Neuronal stem cell (in vitro differentiated cells): ENCODE results near the gene ATIC.

ENCODE experiments used
- DNase-seq: peaks from one replicate; pipeline ENCODE4 v3.0.0-alpha.2; 2013; ENCODE audit warnings: low spot score
- H2AFZ ChIP-seq: one replicate; pipeline ENCODE4 v1.6.1; 2013; ENCODE audit warnings: mild to moderate bottlenecking, low read length, inconsistent platforms
- H2AK5ac ChIP-seq: 2 replicates; pipeline ENCODE4 v1.6.1; 2013; ENCODE audit warnings: low read depth, mild to moderate bottlenecking, inconsistent platforms, low read length, moderate library complexity, mixed read lengths
- H2BK120ac ChIP-seq: 2 replicates; pipeline ENCODE4 v1.6.1; 2013; ENCODE audit warnings: low read depth, mild to moderate bottlenecking, inconsistent platforms, low read length, moderate library complexity, mixed read lengths
- H2BK12ac ChIP-seq: one replicate; pipeline ENCODE4 v1.6.1; 2013; ENCODE audit warnings: low read length, inconsistent platforms
- H2BK15ac ChIP-seq: 2 replicates; pipeline ENCODE4 v1.6.1; 2013; ENCODE audit warnings: mild to moderate bottlenecking, low read length, inconsistent platforms, mixed read lengths
- H2BK5ac ChIP-seq: one replicate; pipeline ENCODE4 v1.6.1; 2013; ENCODE audit warnings: inconsistent platforms, mild to moderate bottlenecking, low read length, moderate library complexity
- H3K14ac ChIP-seq: one replicate; pipeline ENCODE4 v1.6.1; 2013; ENCODE audit warnings: low read length, inconsistent platforms
- H3K18ac ChIP-seq: 2 replicates; pipeline ENCODE4 v1.6.1; 2013; ENCODE audit warnings: low read length, inconsistent platforms
- H3K23ac ChIP-seq: 2 replicates; pipeline ENCODE4 v1.6.1; 2013; ENCODE audit warnings: low read depth, mild to moderate bottlenecking, mixed read lengths, low read length, inconsistent platforms; ENCODE audit not compliant: poor library complexity
- H3K27ac ChIP-seq: replicated peaks from 3 replicates; pipeline ENCODE4 v1.5.1; 2013; ENCODE audit warnings: low read length, inconsistent platforms
- H3K27me3 ChIP-seq, 3 experiments: 2 replicates each; pipeline ENCODE4 v1.6.1; 2013; ENCODE audit warnings: low read length in 3 of 3, mild to moderate bottlenecking in 2 of 3, inconsistent platforms in 1 of 3, low read depth in 1 of 3, mixed read lengths in 1 of 3, moderate library complexity in 1 of 3; ENCODE audit not compliant: control insufficient read depth in 3 of 3, insufficient read depth in 3 of 3
- H3K36me3 ChIP-seq, 2 donors: replicated peaks in 1 of 2; 2 replicates each; pipeline ENCODE4 v1.6.1; 2013; ENCODE audit warnings: low read length in 2 of 2; ENCODE audit not compliant: control insufficient read depth in 2 of 2, insufficient read depth in 2 of 2
- H3K4ac ChIP-seq: 2 replicates; pipeline ENCODE4 v1.6.1; 2013; ENCODE audit warnings: inconsistent platforms, mild to moderate bottlenecking, low read length, moderate library complexity
- H3K4me1 ChIP-seq, 2 donors: 1 replicate in 1 of 2; 2 replicates in 1 of 2; pipeline ENCODE4 v1.6.1; 2013; ENCODE audit warnings: low read length in 2 of 2, low read depth in 1 of 2; ENCODE audit not compliant: control insufficient read depth in 2 of 2, insufficient read depth in 1 of 2
- H3K4me2 ChIP-seq: one replicate; pipeline ENCODE4 v1.6.1; 2013; ENCODE audit warnings: mild to moderate bottlenecking, low read length, inconsistent platforms; ENCODE audit not compliant: insufficient read depth, poor library complexity, severe bottlenecking
- H3K4me3 ChIP-seq, 2 donors: 2 replicates each; pipeline ENCODE4 v1.5.1; 2013; ENCODE audit warnings: low read length in 2 of 2, mild to moderate bottlenecking in 2 of 2, inconsistent platforms in 1 of 2, moderate library complexity in 1 of 2
- H3K79me1 ChIP-seq: one replicate; pipeline ENCODE4 v1.6.1; 2013; ENCODE audit warnings: low read depth, mild to moderate bottlenecking, inconsistent platforms, low read length, moderate library complexity
- H3K9ac ChIP-seq: one replicate; pipeline ENCODE4 v1.6.1; 2013; ENCODE audit warnings: mild to moderate bottlenecking, low read depth, low read length, inconsistent platforms; ENCODE audit not compliant: poor library complexity
- H3K9me3 ChIP-seq, 2 donors: replicated peaks in 1 of 2; 2 replicates each; pipeline versions ENCODE3 to v1.6.1; 2013; ENCODE audit warnings: low read length in 2 of 2, mild to moderate bottlenecking in 2 of 2, inconsistent platforms in 1 of 2, low read depth in 1 of 2, mixed read lengths in 1 of 2, moderate library complexity in 1 of 2; ENCODE audit not compliant: control insufficient read depth in 2 of 2, insufficient read depth in 1 of 2
- H4K8ac ChIP-seq: one replicate; pipeline ENCODE4 v1.6.1; 2013; ENCODE audit warnings: low read depth, mild to moderate bottlenecking, inconsistent platforms, low read length, moderate library complexity
- H4K91ac ChIP-seq: one replicate; pipeline ENCODE4 v1.6.1; 2013; ENCODE audit warnings: low read length, low read depth, mild to moderate bottlenecking, inconsistent platforms; ENCODE audit not compliant: poor library complexity
- WGBS, 2 donors: extraction: QIAGEN DNeasy Blood & Tissue Kit; methylation state at CpG; one replicate each; pipeline ENCODE4 v1.1.7; 2013; ENCODE audit warnings: missing lambda C conversion rate in 2 of 2, mixed read lengths in 1 of 2; ENCODE audit not compliant: insufficient read length in 2 of 2, insufficient replicate concordance in 1 of 2; ENCODE audit errors: extremely low coverage in 2 of 2; 5-methylcytosine and 5-hydroxymethylcytosine counted together

The ATIC gene

GRCh38 chr2:215274829-215275228 is 37.0 kb upstream of the ATIC start:
- Histone ChIP-seq H4K91ac (no peak overlapping the region), H3K4me1 (peaks cover 0 to 2% of the 10 kb centered on the region in 2 donors), H2BK12ac (no peak overlapping the region), H2AK5ac (no peak overlapping the region), H3K27me3 (no peaks in the 10 kb centered on the region), H2BK15ac (no peak overlapping the region), H3K14ac (no peak overlapping the region), H3K18ac (no peak overlapping the region), H2AFZ (no peak overlapping the region), H2BK120ac (no peak overlapping the region), H4K8ac (no peak overlapping the region), H2BK5ac (no peak overlapping the region), H3K36me3 (no peaks in the 10 kb centered on the region), H3K9me3 (no peaks in the 10 kb centered on the region), H3K4ac (no peak overlapping the region), H3K4me3 (no peak overlapping the region), H3K9ac (no peak overlapping the region), H3K4me2 (no peak overlapping the region), H3K27ac (no peak overlapping the region), H3K23ac (no peak overlapping the region), H3K79me1 (no peaks in the 10 kb centered on the region)
- no peak for DNase-seq
- no CpG with 5 or more reads among the region's 7 CpGs for WGBS, 2 donors

GRCh38 chr2:215275824-215276223 is 36.0 kb upstream of the ATIC start:
- Histone ChIP-seq H2BK12ac (no peak overlapping the region), H3K18ac (no peak overlapping the region), H3K36me3 (no peaks in the 10 kb centered on the region), H3K9ac (no peak overlapping the region), H3K4me3 (no peak overlapping the region), H3K9me3 (no peaks in the 10 kb centered on the region), H4K8ac (no peak overlapping the region), H3K27ac (no peak overlapping the region), H3K4me2 (no peak overlapping the region), H2BK5ac (no peak overlapping the region), H3K4me1 (peaks cover 0 to 2% of the 10 kb centered on the region in 2 donors), H3K4ac (no peak overlapping the region), H3K23ac (no peak overlapping the region), H2BK120ac (no peak overlapping the region), H2AFZ (no peak overlapping the region), H3K27me3 (no peaks in the 10 kb centered on the region), H2AK5ac (no peak overlapping the region), H3K14ac (no peak overlapping the region), H3K79me1 (no peaks in the 10 kb centered on the region), H4K91ac (no peak overlapping the region), H2BK15ac (no peak overlapping the region)
- DNase-seq: no peak
- no CpG with 5 or more reads among the region's 4 CpGs for WGBS, 2 donors

- no peaks in the 10 kb centered on the region for H3K9me3 ChIP-seq
- no peak for DNase-seq
- no peak overlapping the region for H3K4me2 ChIP-seq
- H2BK120ac ChIP-seq: no peak overlapping the region
- no peak overlapping the region for H2AFZ ChIP-seq
- no CpG with 5 or more reads among the region's 3 CpGs for WGBS, 2 donors
- H4K91ac ChIP-seq: no peak overlapping the region
- H3K14ac ChIP-seq: no peak overlapping the region
- no peak overlapping the region for H3K9ac ChIP-seq
- H3K4ac ChIP-seq: no peak overlapping the region
- H3K23ac ChIP-seq: no peak overlapping the region
- H3K4me1 ChIP-seq: no peaks in the 10 kb centered on the region
- no peaks in the 10 kb centered on the region for H3K36me3 ChIP-seq
- no peak overlapping the region for H3K27ac ChIP-seq
- H2BK5ac ChIP-seq: no peak overlapping the region
- no peak overlapping the region for H4K8ac ChIP-seq
- H2BK15ac ChIP-seq: no peak overlapping the region
- no peak overlapping the region for H2BK12ac ChIP-seq
- no peak overlapping the region for H2AK5ac ChIP-seq
- no peak overlapping the region for H3K4me3 ChIP-seq
- no peaks in the 10 kb centered on the region for H3K27me3 ChIP-seq
- H3K18ac ChIP-seq: no peak overlapping the region
- no peaks in the 10 kb centered on the region for H3K79me1 ChIP-seq
Measured at GRCh38 chr2:215277944-215278343, 33.9 kb upstream of the ATIC start.

GRCh38 chr2:215280326-215280725 is 31.5 kb upstream of the ATIC start:
- no peak overlapping the region for H3K4me2 ChIP-seq
- H3K18ac ChIP-seq: no peak overlapping the region
- no peak overlapping the region for H2AK5ac ChIP-seq
- no peak for DNase-seq
- no peaks in the 10 kb centered on the region for H3K36me3 ChIP-seq
- no peak overlapping the region for H2BK120ac ChIP-seq
- no peak overlapping the region for H3K4me3 ChIP-seq
- no peak overlapping the region for H4K8ac ChIP-seq
- H4K91ac ChIP-seq: no peak overlapping the region
- no peaks in the 10 kb centered on the region for H3K4me1 ChIP-seq
- no peak overlapping the region for H3K23ac ChIP-seq
- H3K9me3 ChIP-seq: no peaks in the 10 kb centered on the region
- H2BK15ac ChIP-seq: no peak overlapping the region
- no peaks in the 10 kb centered on the region for H3K27me3 ChIP-seq
- no peaks in the 10 kb centered on the region for H3K79me1 ChIP-seq
- H3K9ac ChIP-seq: no peak overlapping the region
- no peak overlapping the region for H2AFZ ChIP-seq
- H3K4ac ChIP-seq: no peak overlapping the region
- H2BK12ac ChIP-seq: no peak overlapping the region
- H3K27ac ChIP-seq: no peak overlapping the region
- H3K14ac ChIP-seq: no peak overlapping the region
- no peak overlapping the region for H2BK5ac ChIP-seq
